OCI-LY1 (cell line): ENCODE results near the gene IER5.

Experiments
- H2AFZ ChIP-seq: fragments of 200-600 bp; sonication (generic), shearing (Covaris generic); 2 replicates; pipeline ENCODE4 v1.6.0; 2014; ENCODE audit warnings: antibody characterized with exemption, mild to moderate bottlenecking, low read length
- H3F3A ChIP-seq: fragments of 200-600 bp; sonication (generic), shearing (Covaris generic); 2 replicates; pipeline ENCODE4 v1.6.0; 2014; ENCODE audit warnings: mild to moderate bottlenecking, antibody characterized with exemption, low read length, moderate library complexity; ENCODE audit not compliant: insufficient read depth
- H3K27ac ChIP-seq: fragments of 200-600 bp; sonication (generic); 2 replicates; pipeline ENCODE4 v1.5.1; 2014; ENCODE audit warnings: low read length, mixed run types, mild to moderate bottlenecking, low read depth; ENCODE audit not compliant: poor library complexity, severe bottlenecking
- H3K27me3 ChIP-seq: fragments of 200-600 bp; sonication (generic); 2 replicates; pipeline ENCODE4 v1.6.0; 2014; ENCODE audit warnings: antibody characterized with exemption, mild to moderate bottlenecking, low read length, moderate library complexity; ENCODE audit not compliant: insufficient read depth
- H3K36me3 ChIP-seq: fragments of 200-600 bp; sonication (generic); 2 replicates; pipeline ENCODE4 v1.6.1; 2014; ENCODE audit warnings: mild to moderate bottlenecking, antibody characterized with exemption, low read length, moderate library complexity, mixed read lengths; ENCODE audit not compliant: insufficient read depth
- H3K4me1 ChIP-seq: fragments of 200-600 bp; sonication (generic); 2 replicates; pipeline ENCODE4 v1.5.1; 2014; ENCODE audit warnings: mild to moderate bottlenecking, low read length, moderate library complexity; ENCODE audit not compliant: insufficient read depth, severe bottlenecking
- H3K4me2 ChIP-seq: fragments of 200-600 bp; sonication (generic), shearing (Covaris generic); 2 replicates; pipeline ENCODE4 v1.6.1; 2014; ENCODE audit warnings: low read length
- H3K4me3 ChIP-seq: fragments of 200-600 bp; sonication (generic); 2 replicates; pipeline ENCODE4 v1.5.1; 2014; ENCODE audit warnings: low read length, low read depth, mild to moderate bottlenecking, mixed read lengths; ENCODE audit not compliant: poor library complexity, severe bottlenecking
- H3K79me2 ChIP-seq: fragments of 200-600 bp; shearing (Covaris generic); 2 replicates; pipeline ENCODE4 v1.6.1; 2016; ENCODE audit warnings: mixed run types, low read length, mixed read lengths; ENCODE audit not compliant: insufficient read depth
- H3K9ac ChIP-seq: fragments of 200-600 bp; sonication (generic), shearing (Covaris generic); 2 replicates; pipeline ENCODE4 v1.6.1; 2014; ENCODE audit warnings: mild to moderate bottlenecking, low read length, mixed read lengths
- H3K9me2 ChIP-seq: fragments of 200-600 bp; sonication (generic), shearing (Covaris generic); 2 replicates; pipeline ENCODE4 v1.6.1; 2014; ENCODE audit warnings: low read depth, mild to moderate bottlenecking, low read length, mixed read lengths
- H3K9me3 ChIP-seq: fragments of 200-600 bp; shearing (Covaris generic); 2 replicates; pipeline ENCODE4 v1.6.1; 2014; ENCODE audit warnings: low read length, mixed read lengths
- H4K20me1 ChIP-seq: fragments of 200-600 bp; sonication (generic), shearing (Covaris generic); 2 replicates; pipeline ENCODE4 v1.6.0; 2016; ENCODE audit warnings: mild to moderate bottlenecking, low read length; ENCODE audit not compliant: insufficient read depth
- EZH2 ChIP-seq: fragments of 200-600 bp; sonication (generic), shearing (Covaris generic); IDR thresholded peaks from 2 replicates; pipeline ENCODE4 v1.8.0; 2017; ENCODE audit warnings: borderline replicate concordance, mixed run types, mild to moderate bottlenecking, antibody characterized with exemption, low read length, moderate library complexity, mixed read lengths
- TF ChIP-seq, protein P1 (sequence below): fragments of 200-600 bp; sonication (generic), shearing (Covaris generic); IDR thresholded peaks from 2 replicates; pipeline ENCODE4 v1.5.1; 2017; ENCODE audit warnings: mild to moderate bottlenecking, antibody characterized with exemption, low read length, moderate library complexity, mixed read lengths

IER5 gene

DNA sequence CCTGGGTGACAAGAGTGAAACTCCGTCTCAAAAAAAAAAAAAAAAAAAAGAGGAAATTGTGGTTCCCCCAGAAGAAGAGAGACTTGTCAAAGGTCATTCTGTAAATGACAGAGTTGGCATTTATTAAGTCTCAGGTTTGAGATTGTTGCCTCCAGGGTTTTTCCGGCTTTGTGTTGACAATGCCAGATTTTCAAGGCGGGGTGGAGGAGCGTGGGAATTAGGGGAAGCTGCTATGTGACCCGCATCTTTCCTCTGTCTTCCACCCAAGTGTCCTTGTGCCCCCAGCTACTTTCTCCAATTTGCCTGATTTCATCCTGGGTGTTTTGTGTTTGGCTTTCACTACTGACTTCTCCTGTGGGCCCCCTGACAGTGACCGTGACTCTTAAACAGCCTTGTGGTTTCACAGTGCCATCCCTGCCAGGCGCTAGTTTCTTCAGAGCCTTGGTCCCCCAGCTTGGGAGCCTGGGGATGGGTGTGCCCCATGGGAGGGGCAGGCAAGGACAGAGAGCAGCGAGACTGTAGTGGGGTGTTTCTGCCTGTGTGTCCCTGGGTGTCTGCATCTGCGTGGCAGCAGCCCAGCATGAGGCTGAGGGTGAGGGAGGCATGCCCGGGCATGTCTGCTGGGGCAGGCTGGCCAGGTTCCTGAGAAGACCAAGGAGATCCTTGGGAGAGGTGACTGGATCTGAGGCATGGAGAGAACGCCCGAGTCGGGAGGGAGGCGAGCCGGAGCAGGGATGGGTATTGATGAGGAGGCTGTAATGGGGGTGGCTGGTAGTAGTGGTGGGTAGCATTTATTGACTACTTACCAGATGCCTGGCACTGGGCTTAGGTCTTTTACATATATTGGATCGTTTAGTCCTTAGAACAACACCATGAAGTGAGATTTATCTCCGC is 46.3 kb downstream of the IER5 start:
- peak overlapping the region; percentile 18 for H3K4me3 ChIP-seq
- H3K9ac ChIP-seq = peak overlapping the region; percentile 27
- TF ChIP-seq EZH2 = no peak
- TF ChIP-seq, protein P1, sequence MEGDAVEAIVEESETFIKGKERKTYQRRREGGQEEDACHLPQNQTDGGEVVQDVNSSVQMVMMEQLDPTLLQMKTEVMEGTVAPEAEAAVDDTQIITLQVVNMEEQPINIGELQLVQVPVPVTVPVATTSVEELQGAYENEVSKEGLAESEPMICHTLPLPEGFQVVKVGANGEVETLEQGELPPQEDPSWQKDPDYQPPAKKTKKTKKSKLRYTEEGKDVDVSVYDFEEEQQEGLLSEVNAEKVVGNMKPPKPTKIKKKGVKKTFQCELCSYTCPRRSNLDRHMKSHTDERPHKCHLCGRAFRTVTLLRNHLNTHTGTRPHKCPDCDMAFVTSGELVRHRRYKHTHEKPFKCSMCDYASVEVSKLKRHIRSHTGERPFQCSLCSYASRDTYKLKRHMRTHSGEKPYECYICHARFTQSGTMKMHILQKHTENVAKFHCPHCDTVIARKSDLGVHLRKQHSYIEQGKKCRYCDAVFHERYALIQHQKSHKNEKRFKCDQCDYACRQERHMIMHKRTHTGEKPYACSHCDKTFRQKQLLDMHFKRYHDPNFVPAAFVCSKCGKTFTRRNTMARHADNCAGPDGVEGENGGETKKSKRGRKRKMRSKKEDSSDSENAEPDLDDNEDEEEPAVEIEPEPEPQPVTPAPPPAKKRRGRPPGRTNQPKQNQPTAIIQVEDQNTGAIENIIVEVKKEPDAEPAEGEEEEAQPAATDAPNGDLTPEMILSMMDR = no peak
- no peaks in the 10 kb centered on the region for H3K9me3 ChIP-seq
- H2AFZ ChIP-seq = no peak overlapping the region
- H3K4me2 ChIP-seq = peak overlapping the region; percentile 50
- H3K36me3 ChIP-seq = no peaks in the 10 kb centered on the region
- H3K27me3 ChIP-seq = no peaks in the 10 kb centered on the region
- no peaks in the 10 kb centered on the region for H3F3A ChIP-seq
- no peaks in the 10 kb centered on the region for H3K79me2 ChIP-seq
- no peaks in the 10 kb centered on the region for H3K9me2 ChIP-seq
- H4K20me1 ChIP-seq = no peaks in the 10 kb centered on the region
- peak overlapping the region; percentile 72 for H3K27ac ChIP-seq
- peaks cover 28% of the 10 kb centered on the region for H3K4me1 ChIP-seq

DNA sequence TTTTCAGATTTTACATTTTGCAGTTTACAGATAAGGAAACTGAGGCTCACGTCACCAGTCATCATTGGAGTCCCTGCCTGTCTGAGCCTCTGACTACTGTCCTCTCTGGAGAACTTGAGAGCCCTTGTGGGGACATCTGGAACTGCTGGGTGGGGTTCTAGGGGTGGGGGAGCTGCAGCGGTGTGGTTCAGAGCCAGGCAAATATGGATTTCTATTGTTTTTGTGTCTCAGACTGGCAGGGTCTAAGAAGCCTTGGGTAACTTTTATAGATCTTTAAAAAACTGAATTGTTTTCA is 46.9 kb downstream of the IER5 start:
- no peaks in the 10 kb centered on the region for H3K36me3 ChIP-seq
- H3K27me3 ChIP-seq = no peaks in the 10 kb centered on the region; the same call in 1 of the 2 replicates
- no peaks in the 10 kb centered on the region for H3F3A ChIP-seq
- no peaks in the 10 kb centered on the region for H3K9me2 ChIP-seq
- H3K27ac ChIP-seq = peak overlapping the region; percentile 72
- peaks cover 28% of the 10 kb centered on the region for H3K4me1 ChIP-seq
- no peaks in the 10 kb centered on the region for H3K79me2 ChIP-seq
- peak overlapping the region; percentile 27; the same call in 1 of the 2 replicates for H3K9ac ChIP-seq
- peak overlapping the region; percentile 50; the same call in 1 of the 2 replicates for H3K4me2 ChIP-seq
- no peaks in the 10 kb centered on the region for H3K9me3 ChIP-seq
- H2AFZ ChIP-seq = no peak overlapping the region
- TF ChIP-seq, protein P1 = no peak; the same call in none of the 2 replicates
- no peak for TF ChIP-seq EZH2
- H4K20me1 ChIP-seq = no peaks in the 10 kb centered on the region
- H3K4me3 ChIP-seq = peak overlapping the region; percentile 18

DNA sequence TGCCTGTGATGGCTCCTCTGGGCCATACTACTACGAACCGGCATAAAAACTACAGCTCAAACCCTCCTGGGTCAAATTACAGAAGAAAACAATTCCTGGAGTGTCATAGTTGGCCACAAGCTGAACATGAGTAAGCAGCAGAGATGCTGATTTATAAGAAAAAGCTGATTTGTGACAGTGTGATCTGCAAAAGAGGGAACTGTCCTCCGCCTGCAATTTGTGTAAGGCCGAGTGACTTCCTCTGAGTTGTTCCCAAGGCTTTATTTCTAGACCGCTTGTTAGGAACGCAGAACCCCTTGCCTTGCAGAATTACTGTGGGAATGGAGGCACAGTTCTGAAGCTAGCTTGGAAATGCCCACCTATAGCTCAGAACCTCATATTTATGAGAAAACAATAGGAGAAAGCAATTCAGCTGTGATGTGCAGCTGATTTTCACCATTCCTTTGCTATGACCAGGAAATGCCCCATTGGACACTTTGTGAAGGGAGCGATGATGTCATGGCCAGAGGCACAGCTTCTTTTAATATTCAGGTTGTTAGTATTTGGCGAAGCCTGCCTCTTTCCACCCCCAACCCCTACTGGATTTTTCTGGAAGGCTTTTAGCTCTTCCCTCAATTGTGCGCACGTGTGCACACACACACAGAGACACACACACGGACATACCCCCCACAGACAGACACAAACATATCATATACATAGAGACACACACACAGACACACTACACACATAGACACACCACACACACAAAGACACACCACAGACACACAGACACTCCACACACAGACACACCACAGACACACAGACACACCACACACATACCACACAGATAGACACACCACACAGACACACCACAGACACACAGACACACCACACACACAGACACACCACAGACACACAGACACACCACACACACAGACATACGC is 47.6 kb downstream of the IER5 start:
- Histone ChIP-seq H3K79me2 (no peaks in the 10 kb centered on the region), H3K4me2 (no peak overlapping the region), H3K36me3 (no peaks in the 10 kb centered on the region), H4K20me1 (no peaks in the 10 kb centered on the region), H2AFZ (no peak overlapping the region), H3F3A (no peaks in the 10 kb centered on the region), H3K4me3 (no peak overlapping the region), H3K9ac (no peak overlapping the region), H3K27me3 (peaks cover under 1% of the 10 kb centered on the region), H3K9me3 (no peaks in the 10 kb centered on the region), H3K4me1 (peaks cover 26% of the 10 kb centered on the region), H3K27ac (no peak overlapping the region), H3K9me2 (no peaks in the 10 kb centered on the region)
- TF ChIP-seq EZH2 = no peak
- TF ChIP-seq, protein P1 = no peak
